Fibroblast of lung (primary cell): ENCODE data around the gene PDZD2.

Source experiments
- EZH2 ChIP-seq: IDR thresholded peaks from 2 replicates; pipeline ENCODE4 v1.5.1; 2012; ENCODE audit warnings: low read length, control low read depth, mild to moderate bottlenecking; ENCODE audit errors: missing control alignments
- TF ChIP-seq, protein P1 (sequence below), 2 donors: IDR thresholded peaks in 1 of 2; conservative IDR thresholded peaks in 1 of 2; 1 replicate in 1 of 2; 2 replicates in 1 of 2; pipeline ENCODE4 v1.5.1; 2011 to 2012; ENCODE audit warnings: low read length in 2 of 2, control low read depth in 1 of 2, inconsistent platforms in 1 of 2, low read depth in 1 of 2, mild to moderate bottlenecking in 1 of 2

DNA sequence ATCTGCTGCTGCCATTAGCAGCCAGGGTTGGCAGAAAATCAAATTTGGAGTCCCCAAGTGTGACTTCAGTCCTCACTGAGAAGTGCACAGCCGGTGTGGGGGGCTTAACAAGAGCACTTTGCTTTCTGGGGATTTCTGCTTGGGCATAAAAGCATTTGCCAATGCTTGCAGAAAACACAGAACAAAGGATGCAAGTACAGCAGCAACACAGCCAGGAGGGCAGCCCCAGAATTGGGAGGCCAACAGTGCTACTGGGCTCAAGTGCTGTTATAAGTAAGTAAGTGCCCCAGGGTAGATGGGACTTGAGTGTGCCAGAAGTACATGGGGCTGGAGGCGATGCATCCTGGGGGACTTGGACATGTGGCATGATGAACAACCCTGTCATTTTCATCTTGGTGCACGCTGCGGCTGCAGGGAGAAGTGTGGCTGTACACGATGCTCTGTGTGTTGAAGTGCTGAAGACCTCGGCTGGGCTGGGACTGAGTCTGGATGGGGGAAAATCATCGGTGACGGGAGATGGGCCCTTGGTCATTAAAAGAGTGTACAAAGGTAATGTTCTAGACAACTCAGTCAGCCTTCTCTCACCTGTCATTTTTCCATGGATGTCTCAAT, 461.9 kb downstream of the PDZD2 start:
- TF ChIP-seq, protein P1, sequence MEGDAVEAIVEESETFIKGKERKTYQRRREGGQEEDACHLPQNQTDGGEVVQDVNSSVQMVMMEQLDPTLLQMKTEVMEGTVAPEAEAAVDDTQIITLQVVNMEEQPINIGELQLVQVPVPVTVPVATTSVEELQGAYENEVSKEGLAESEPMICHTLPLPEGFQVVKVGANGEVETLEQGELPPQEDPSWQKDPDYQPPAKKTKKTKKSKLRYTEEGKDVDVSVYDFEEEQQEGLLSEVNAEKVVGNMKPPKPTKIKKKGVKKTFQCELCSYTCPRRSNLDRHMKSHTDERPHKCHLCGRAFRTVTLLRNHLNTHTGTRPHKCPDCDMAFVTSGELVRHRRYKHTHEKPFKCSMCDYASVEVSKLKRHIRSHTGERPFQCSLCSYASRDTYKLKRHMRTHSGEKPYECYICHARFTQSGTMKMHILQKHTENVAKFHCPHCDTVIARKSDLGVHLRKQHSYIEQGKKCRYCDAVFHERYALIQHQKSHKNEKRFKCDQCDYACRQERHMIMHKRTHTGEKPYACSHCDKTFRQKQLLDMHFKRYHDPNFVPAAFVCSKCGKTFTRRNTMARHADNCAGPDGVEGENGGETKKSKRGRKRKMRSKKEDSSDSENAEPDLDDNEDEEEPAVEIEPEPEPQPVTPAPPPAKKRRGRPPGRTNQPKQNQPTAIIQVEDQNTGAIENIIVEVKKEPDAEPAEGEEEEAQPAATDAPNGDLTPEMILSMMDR (conservative IDR thresholded peaks at IDR 0.05 in 1 of 2, IDR thresholded peaks at IDR 0.05 in 1 of 2; ENCODE audit: low read depth in 1 of 2, low read length in 2 of 2), result no peak
- no peak for TF ChIP-seq EZH2
